Colonic mucosa (tissue), 4 donors: ENCODE results near the gene ADAMTSL3. TPM values are rescaled to one million over a fixed set of nuclear protein-coding genes. Genes with fewer than 3 reads are reported as not detected.

Experiments
- DNase-seq: peaks from one replicate; pipeline ENCODE4 v3.0.0-alpha.2; 2020
- H3K27ac ChIP-seq: fragments of 200-600 bp; one replicate; pipeline ENCODE4 v1.8.0; 2021
- H3K27me3 ChIP-seq: fragments of 200-600 bp; one replicate; pipeline ENCODE4 v1.8.0; 2021
- H3K36me3 ChIP-seq: fragments of 200-600 bp; one replicate; pipeline ENCODE4 v1.8.0; 2021
- H3K4me1 ChIP-seq: fragments of 200-600 bp; one replicate; pipeline ENCODE4 v1.8.0; 2021; ENCODE audit warnings: mild to moderate bottlenecking
- H3K4me3 ChIP-seq: fragments of 200-600 bp; one replicate; pipeline ENCODE4 v1.8.0; 2021
- H3K9ac ChIP-seq, 2 donors: one replicate each; pipeline ENCODE4 v1.7.0; 2013; ENCODE audit warnings: control low read depth in 2 of 2, low read depth in 2 of 2, low read length in 2 of 2
- H3K9me3 ChIP-seq: fragments of 200-600 bp; one replicate; pipeline ENCODE4 v1.8.0; 2021
- intact Hi-C: fragments of 100-400 bp; cut with DNase I; formaldehyde crosslinking; loops from one replicate; pipeline ENCODE4 v1.14.1; 2022
- total RNA-seq, 2 donors: library from RNA; stranded (reverse); fragmentation: NEBNext Ultra II Directional in 1 of 2; extraction: Animal tissue kit (Norgen Biotek cat#: 25700) in 1 of 2; gene quantifications; one replicate each; pipeline ENCODE4 v1.2.1, GENCODE V29; 2021
- TF ChIP-seq, protein P1 (sequence below): fragments of 200-600 bp; IDR thresholded peaks from one replicate; pipeline ENCODE4 v1.8.0; 2022; ENCODE audit warnings: antibody characterized with exemption, mild to moderate bottlenecking
- donor health status: healthy.
- donor health status: DM: no; HTN: no; CAD: no.
- donor health status: DM: no; HTN: no; CAD: no.

The ADAMTSL3 gene
- total RNA-seq, 2 donors from 2014 or later, result 0.72 to 4.8 TPM

DNA sequence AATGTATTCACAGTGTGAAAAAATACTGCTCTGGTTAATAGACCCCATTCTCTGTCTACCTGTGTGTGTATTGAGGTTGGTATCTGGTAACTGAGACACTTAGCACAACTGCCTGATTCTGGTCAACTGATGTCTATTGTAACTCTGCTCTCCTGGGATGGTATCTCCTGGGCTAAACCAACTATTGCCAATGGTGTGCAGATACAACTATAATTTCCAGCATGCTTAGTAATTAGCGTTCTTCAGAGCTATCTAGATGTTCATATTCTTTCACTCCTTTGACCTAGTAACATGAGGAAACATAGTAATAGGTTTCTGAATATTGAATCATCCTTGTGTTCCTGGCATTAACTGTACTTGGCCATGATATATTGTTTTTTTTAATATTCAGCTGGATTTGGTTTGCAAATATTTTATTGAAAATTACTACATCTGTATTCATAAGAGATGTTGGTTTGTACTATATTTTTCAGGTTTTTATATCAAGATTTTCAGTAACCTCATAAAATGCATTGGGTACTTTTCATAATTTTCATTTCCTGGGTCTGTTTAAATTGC is 16.8 kb downstream of the ADAMTSL3 start:
- H3K4me1 ChIP-seq, result no peaks in the 10 kb centered on the region
- intact Hi-C loops, result no loop called here
- H3K4me3 ChIP-seq, result no peak overlapping the region
- no peaks in the 10 kb centered on the region for H3K27me3 ChIP-seq
- H3K36me3 ChIP-seq, result no peaks in the 10 kb centered on the region
- no peaks in the 10 kb centered on the region for H3K9me3 ChIP-seq
- no peak overlapping the region for H3K27ac ChIP-seq
- TF ChIP-seq, protein P1, sequence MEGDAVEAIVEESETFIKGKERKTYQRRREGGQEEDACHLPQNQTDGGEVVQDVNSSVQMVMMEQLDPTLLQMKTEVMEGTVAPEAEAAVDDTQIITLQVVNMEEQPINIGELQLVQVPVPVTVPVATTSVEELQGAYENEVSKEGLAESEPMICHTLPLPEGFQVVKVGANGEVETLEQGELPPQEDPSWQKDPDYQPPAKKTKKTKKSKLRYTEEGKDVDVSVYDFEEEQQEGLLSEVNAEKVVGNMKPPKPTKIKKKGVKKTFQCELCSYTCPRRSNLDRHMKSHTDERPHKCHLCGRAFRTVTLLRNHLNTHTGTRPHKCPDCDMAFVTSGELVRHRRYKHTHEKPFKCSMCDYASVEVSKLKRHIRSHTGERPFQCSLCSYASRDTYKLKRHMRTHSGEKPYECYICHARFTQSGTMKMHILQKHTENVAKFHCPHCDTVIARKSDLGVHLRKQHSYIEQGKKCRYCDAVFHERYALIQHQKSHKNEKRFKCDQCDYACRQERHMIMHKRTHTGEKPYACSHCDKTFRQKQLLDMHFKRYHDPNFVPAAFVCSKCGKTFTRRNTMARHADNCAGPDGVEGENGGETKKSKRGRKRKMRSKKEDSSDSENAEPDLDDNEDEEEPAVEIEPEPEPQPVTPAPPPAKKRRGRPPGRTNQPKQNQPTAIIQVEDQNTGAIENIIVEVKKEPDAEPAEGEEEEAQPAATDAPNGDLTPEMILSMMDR, result no peak
- H3K9ac ChIP-seq, result no peak overlapping the region
- no peak for DNase-seq

DNA sequence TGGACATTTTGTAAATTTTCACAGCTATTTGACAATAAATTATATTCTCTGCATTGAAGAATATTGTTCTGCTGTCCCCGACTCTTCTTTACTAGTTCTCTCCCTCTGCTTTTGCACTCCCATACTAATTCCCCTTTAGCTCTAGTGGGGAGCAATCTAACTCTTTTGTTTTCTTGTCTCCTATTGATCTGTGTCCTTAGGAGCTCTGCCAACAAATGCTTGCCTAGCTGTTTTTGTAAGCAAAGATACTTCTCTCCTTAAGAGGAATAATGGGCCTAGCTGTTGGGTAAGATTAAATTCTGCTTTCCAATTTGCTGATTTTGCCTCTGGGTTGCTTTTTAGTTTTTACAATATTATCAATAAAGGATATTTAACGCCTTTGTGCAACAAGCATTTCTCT is 17.7 kb downstream of the ADAMTSL3 start:
- H3K36me3 ChIP-seq, result no peaks in the 10 kb centered on the region

DNA sequence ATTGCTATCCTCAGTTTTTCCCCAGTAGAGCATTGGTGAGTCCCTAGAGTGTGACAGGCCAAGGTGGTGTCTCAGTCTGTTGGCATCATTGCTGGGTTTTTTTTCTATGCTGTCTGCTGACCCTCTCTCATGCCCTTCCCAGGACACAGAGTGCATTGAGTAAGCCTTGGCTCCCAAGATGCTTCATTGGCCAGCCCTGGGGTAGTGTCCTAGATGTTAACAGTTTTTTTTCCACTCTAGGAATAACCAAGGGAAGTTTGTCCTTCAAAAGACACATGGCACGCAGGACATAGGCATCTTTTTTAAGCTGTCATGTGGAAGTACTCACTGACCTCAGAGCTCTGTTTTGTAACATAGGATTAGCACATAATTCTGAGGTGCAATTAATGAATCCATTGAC is 19.5 kb downstream of the ADAMTSL3 start:
- no peak overlapping the region for H3K4me3 ChIP-seq
- H3K9me3 ChIP-seq, result no peaks in the 10 kb centered on the region
- TF ChIP-seq, protein P1, result no peak
- no peaks in the 10 kb centered on the region for H3K4me1 ChIP-seq
- H3K27me3 ChIP-seq, result no peaks in the 10 kb centered on the region
- DNase-seq, result no peak
- H3K27ac ChIP-seq, result no peak overlapping the region
- no peak overlapping the region for H3K9ac ChIP-seq
- no peaks in the 10 kb centered on the region for H3K36me3 ChIP-seq
- intact Hi-C loops, result no loop called here

More for the DNA sequence above, 17.7 kb downstream of the ADAMTSL3 start:
- Histone ChIP-seq H3K27ac (no peak overlapping the region), H3K27me3 (no peaks in the 10 kb centered on the region), H3K4me1 (no peaks in the 10 kb centered on the region), H3K9me3 (no peaks in the 10 kb centered on the region), H3K4me3 (no peak overlapping the region), H3K9ac (no peak overlapping the region)
- TF ChIP-seq, protein P1, result no peak
- no peak for DNase-seq
- intact Hi-C loops, result no loop called here

DNA sequence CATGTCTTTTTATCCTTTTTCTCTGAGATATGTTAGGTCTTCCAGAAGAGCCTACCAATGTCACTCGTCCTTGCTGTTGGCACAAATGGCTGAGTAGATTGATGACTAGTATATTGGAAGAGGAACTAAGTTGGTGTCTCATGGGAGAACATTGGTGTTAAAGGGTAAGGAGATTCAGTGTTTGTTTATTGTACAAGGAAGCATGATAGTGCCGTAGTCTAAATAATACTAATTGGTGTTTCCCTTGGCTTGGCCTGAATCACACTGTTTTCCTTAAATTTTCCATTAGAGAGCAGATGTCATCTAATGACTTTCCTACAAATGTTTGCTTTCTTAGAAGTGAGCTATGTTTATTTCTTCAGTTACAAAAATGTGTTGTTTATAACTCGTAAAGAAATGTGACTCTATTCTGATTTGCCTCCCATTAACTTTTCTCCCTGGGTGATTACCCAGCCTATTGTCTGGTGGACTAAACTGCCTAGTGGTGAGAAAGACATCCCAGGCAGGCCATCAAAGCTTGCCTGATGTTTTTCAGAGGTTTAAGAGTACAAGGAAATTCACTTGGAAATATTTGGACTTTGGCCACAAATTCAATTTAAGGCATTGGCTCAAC is 28.7 kb downstream of the ADAMTSL3 start:
- no peak for DNase-seq
- intact Hi-C loops, result no loop called here

DNA sequence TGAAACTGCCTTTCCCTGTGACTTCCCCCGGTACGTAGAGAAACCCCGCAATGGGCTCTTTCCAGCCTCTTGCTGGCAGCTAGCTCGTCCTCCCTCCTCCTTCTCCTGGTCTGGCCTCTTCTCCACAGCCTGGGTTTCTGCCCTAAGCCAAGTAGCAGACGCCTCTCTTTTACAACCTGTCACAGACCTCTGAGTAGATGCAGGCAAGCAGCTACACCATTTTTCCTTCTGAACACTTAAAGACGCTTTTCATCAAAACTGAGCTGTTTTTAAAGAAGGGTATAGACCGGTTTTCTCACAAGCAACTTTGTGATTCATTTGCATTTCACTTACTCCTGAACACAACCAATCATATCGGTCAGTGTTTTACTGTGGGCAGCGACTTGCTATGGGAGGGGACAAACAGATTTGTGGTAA is 32.0 kb downstream of the ADAMTSL3 start:
- intact Hi-C loops, result no loop called here
- Histone ChIP-seq H3K9me3 (no peaks in the 10 kb centered on the region), H3K36me3 (no peaks in the 10 kb centered on the region), H3K27ac (no peak overlapping the region), H3K27me3 (no peaks in the 10 kb centered on the region), H3K9ac (no peak overlapping the region), H3K4me1 (no peaks in the 10 kb centered on the region), H3K4me3 (no peak overlapping the region)
- TF ChIP-seq, protein P1, result no peak
- no peak for DNase-seq

More for the DNA sequence above, 28.7 kb downstream of the ADAMTSL3 start:
- Histone ChIP-seq H3K9me3 (no peaks in the 10 kb centered on the region), H3K27me3 (no peaks in the 10 kb centered on the region), H3K36me3 (no peaks in the 10 kb centered on the region), H3K4me1 (no peaks in the 10 kb centered on the region), H3K4me3 (no peak overlapping the region), H3K27ac (no peak overlapping the region), H3K9ac (no peak overlapping the region)
- TF ChIP-seq, protein P1, result no peak
